NK-92 (cell line): ENCODE results near the gene RYR3.

ENCODE experiments used
- DNase-seq: peaks from one replicate; lab custom pipeline; 2025; ENCODE audit not compliant: unreplicated experiment; lab: John Stamatoyannopoulos, UW

Gene RYR3

GRCh38 chr15:33746203-33746602, 435.4 kb downstream of the RYR3 start:
- no peak for DNase-seq

GRCh38 chr15:33753012-33753411, 442.2 kb downstream of the RYR3 start:
- DNase-seq, result no peak

GRCh38 chr15:33754242-33754641, 443.5 kb downstream of the RYR3 start:
- DNase-seq, result no peak

GRCh38 chr15:33756961-33757360, 446.2 kb downstream of the RYR3 start:
- no peak for DNase-seq

GRCh38 chr15:33757516-33758232, 446.9 kb downstream of the RYR3 start:
- no peak for DNase-seq

GRCh38 chr15:33766389-33766788, 455.6 kb downstream of the RYR3 start:
- no peak for DNase-seq

GRCh38 chr15:33768670-33769190, 458.0 kb downstream of the RYR3 start:
- DNase-seq, result no peak

- no peak for DNase-seq
Observed at GRCh38 chr15:33773969-33774368, 463.2 kb downstream of the RYR3 start.

GRCh38 chr15:33778852-33779251, 468.1 kb downstream of the RYR3 start:
- DNase-seq, result no peak

GRCh38 chr15:33780011-33780768, 469.4 kb downstream of the RYR3 start:
- DNase-seq, result no peak

- DNase-seq, result no peak
Observed at GRCh38 chr15:33782966-33783365, 472.2 kb downstream of the RYR3 start.

GRCh38 chr15:33785366-33785765, 474.6 kb downstream of the RYR3 start:
- DNase-seq, result no peak

- DNase-seq, result no peak
Observed at GRCh38 chr15:33788906-33789540, 478.3 kb downstream of the RYR3 start.

GRCh38 chr15:33794453-33794852, 483.7 kb downstream of the RYR3 start:
- no peak for DNase-seq

- no peak for DNase-seq
Observed at GRCh38 chr15:33795070-33795469, 484.3 kb downstream of the RYR3 start.

GRCh38 chr15:33797651-33798050, 486.9 kb downstream of the RYR3 start:
- no peak for DNase-seq

- no peak for DNase-seq
Observed at GRCh38 chr15:33801954-33802353, 491.2 kb downstream of the RYR3 start.

GRCh38 chr15:33807665-33808064, 496.9 kb downstream of the RYR3 start:
- no peak for DNase-seq

GRCh38 chr15:33808720-33809457, 498.1 kb downstream of the RYR3 start:
- DNase-seq, result no peak

- no peak for DNase-seq
Observed at GRCh38 chr15:33810073-33810595, 499.4 kb downstream of the RYR3 start.

GRCh38 chr15:33810806-33811205, 500.0 kb downstream of the RYR3 start:
- DNase-seq, result no peak
